Right lobe of liver (tissue), 6 donors: ENCODE results near the gene CHMP4B. TPM values are rescaled to one million over a fixed set of nuclear protein-coding genes. Genes with fewer than 3 reads are reported as not detected.

Source experiments
- ATAC-seq, 4 donors: fragments of 200-7000 bp; cut with Tn5 transposase; one replicate each; pipeline ENCODE4 v1.9.1; 2020; ENCODE audit warnings: mild to moderate bottlenecking in 4 of 4, moderate library complexity in 4 of 4
- DNase-seq, 3 donors: peaks; one replicate each; pipeline ENCODE4 v3.0.0-alpha.2; 2020
- H3K27ac ChIP-seq, 3 donors: fragments of 200-600 bp; one replicate each; pipeline ENCODE4 v1.8.0; 2022
- H3K27me3 ChIP-seq, 2 donors: fragments of 200-600 bp; one replicate each; pipeline ENCODE4 v1.8.0; 2022
- H3K36me3 ChIP-seq, 4 donors: fragments of 200-600 bp; sonication (generic) in 1 of 4; one replicate each; pipeline versions ENCODE4 v1.5.1 to v1.8.0; 2017 to 2022; ENCODE audit warnings: control low read depth in 1 of 4
- H3K4me1 ChIP-seq, 4 donors: fragments of 200-600 bp; sonication (generic) in 1 of 4; one replicate each; pipeline versions ENCODE4 v1.5.1 to v1.8.0; 2017 to 2022; ENCODE audit warnings: control low read depth in 1 of 4
- H3K4me3 ChIP-seq, 3 donors: fragments of 200-600 bp; one replicate each; pipeline ENCODE4 v1.8.0; 2022
- H3K9me3 ChIP-seq, 4 donors: fragments of 200-600 bp; sonication (generic) in 1 of 4; one replicate each; pipeline versions ENCODE4 v1.5.1 to v1.8.0; 2017 to 2022; ENCODE audit warnings: control low read depth in 1 of 4
- POLR2A ChIP-seq: fragments of 450-650 bp; IDR thresholded peaks from one replicate; pipeline ENCODE4 v1.6.1; 2017; ENCODE audit warnings: antibody characterized with exemption, mild to moderate bottlenecking
- WGBS: methylation state at CpG from one replicate; pipeline ENCODE4 v1.1.6; 2018; ENCODE audit warnings: low coverage, low lambda C conversion rate; ENCODE audit not compliant: insufficient coverage; ENCODE audit errors: missing lambda C conversion rate; 5-methylcytosine and 5-hydroxymethylcytosine counted together
- intact Hi-C, 2 donors: fragments of 100-400 bp; cut with DNase I; formaldehyde crosslinking; loops; one replicate each; pipeline versions ENCODE4 v1.11.2 to v1.14.1; 2022
- total RNA-seq, 6 experiments: library from RNA; depleted of rRNA in 2 of 6; stranded (reverse); fragments of >200 nt in 2 of 6; fragmentation: NEBNext Ultra II Directional in 3 of 6; extraction: Animal tissue kit (Norgen Biotek cat#: 25700) in 3 of 6; gene quantifications; one replicate each; pipeline versions ENCODE4 v1.1.0 to v1.2.4, GENCODE V29; 2016 to 2023
- TF ChIP-seq, protein P1 (sequence below), 4 donors: fragments of 200-600 bp in 3 of 4; fragments of 450-650 bp in 1 of 4; IDR thresholded peaks; one replicate each; pipeline versions ENCODE4 v1.5.1 to v1.8.0; 2016 to 2022; ENCODE audit warnings: antibody characterized with exemption in 4 of 4, mild to moderate bottlenecking in 2 of 4
- donor health status: DM: no; HTN: yes; CAD: no.
- donor health status: DM: no; HTN: no; CAD: no.
- donor health status: DM: no; HTN: no; CAD: no.
- donor health status: DM: no; HTN: yes; CAD: no.
- donor health status: DM: no; HTN: yes; CAD: no.

CHMP4B gene
- total RNA-seq, 6 experiments from 2014 or later, result 21.0 to 40.8 (median 28.3) TPM

DNA sequence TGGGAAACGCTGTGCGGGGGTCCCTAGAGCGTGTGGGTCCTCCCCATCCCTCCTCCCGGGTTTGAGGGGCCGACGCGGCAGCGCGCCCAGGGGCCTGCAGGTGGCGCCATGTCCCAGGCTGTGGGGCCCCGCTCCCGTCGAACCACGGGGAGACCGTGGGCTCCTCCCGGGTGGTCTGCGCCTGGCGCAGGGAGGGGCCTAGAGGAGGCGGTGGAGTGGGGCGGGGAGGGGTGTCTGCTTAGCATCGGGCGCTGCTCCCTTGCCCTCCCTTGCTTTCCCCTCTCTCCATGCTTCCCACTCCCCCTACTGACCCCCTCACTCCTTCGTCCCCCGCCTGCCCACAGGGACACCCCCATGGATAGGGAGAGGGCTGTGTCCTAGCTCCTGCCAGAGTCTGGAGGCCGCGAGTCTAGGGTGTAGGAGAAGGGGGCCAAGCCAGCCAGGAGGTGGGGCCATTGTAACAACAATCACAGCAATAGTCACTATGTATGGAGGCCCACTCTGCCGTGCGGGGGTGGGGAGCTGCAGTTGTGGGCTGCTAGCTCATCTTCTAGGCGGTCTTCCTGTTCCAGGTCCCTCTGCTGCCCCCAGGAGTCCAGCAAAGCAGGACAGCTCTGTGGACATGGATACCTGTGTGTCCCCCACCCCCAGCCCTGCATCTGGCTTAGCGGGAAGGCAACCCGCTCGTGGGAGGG lies 51.7 kb downstream of the CHMP4B start:
- intact Hi-C loops, result no loop called here
- peak; percentile 36 to 58 (median 42) for ATAC-seq

DNA sequence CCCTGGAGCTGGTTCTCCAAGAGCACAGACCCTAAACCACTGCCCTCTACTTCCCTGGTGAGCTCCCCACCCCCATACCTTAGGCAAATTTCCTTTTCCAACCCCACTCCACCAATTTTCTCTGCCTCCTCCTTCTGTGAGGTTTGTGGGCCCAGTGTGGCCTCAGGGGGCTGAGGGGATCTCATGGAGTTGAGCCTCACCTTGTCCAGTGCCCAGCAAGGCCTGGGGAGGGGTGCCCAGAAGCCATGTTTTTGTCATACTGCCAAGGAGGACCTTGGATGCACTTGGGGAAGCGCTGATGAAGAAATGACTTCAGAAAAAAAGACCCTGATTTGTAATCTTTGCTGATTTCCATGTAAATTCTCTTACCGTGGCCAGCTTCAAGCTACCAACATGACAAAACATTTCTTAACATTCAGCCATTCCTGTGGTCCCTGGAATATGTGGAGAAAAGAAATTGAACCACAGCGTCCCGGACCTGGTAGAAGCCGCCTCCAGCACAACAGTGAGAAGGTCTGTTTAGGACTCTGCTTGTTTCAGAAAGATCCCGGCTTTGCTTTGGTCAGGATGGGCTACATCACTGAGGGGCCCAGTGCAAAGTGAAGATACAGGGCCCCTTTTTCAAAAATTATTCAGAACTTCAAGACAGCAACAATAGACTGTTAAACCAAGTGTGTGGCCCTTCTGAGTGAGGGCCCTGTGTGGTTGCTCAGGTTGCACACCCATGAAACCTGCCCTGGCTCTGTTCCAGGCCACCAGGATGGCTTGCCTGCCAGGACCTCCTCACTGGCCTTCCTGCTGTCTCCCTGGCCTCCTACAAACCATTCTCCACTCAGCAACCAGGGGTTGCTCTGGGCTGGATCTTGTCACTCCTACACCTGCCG lies 52.5 kb downstream of the CHMP4B start:
- DNase-seq (no peak), ATAC-seq (no peak)
- H3K27ac ChIP-seq, result no peak overlapping the region
- H3K27me3 ChIP-seq, result no peaks in the 10 kb centered on the region
- no peak overlapping the region for H3K4me3 ChIP-seq
- no peaks in the 10 kb centered on the region for H3K9me3 ChIP-seq
- H3K4me1 ChIP-seq, result no peaks in the 10 kb centered on the region
- H3K36me3 ChIP-seq, result no peaks in the 10 kb centered on the region
- 92% methylated on average over 7 of the region's 7 CpGs for WGBS
- intact Hi-C loops, result no loop called here
- TF ChIP-seq POLR2A, result no peak
- TF ChIP-seq, protein P1, sequence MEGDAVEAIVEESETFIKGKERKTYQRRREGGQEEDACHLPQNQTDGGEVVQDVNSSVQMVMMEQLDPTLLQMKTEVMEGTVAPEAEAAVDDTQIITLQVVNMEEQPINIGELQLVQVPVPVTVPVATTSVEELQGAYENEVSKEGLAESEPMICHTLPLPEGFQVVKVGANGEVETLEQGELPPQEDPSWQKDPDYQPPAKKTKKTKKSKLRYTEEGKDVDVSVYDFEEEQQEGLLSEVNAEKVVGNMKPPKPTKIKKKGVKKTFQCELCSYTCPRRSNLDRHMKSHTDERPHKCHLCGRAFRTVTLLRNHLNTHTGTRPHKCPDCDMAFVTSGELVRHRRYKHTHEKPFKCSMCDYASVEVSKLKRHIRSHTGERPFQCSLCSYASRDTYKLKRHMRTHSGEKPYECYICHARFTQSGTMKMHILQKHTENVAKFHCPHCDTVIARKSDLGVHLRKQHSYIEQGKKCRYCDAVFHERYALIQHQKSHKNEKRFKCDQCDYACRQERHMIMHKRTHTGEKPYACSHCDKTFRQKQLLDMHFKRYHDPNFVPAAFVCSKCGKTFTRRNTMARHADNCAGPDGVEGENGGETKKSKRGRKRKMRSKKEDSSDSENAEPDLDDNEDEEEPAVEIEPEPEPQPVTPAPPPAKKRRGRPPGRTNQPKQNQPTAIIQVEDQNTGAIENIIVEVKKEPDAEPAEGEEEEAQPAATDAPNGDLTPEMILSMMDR (IDR thresholded peaks at IDR 0.05), result no peak

More for the DNA sequence above, 51.7 kb downstream of the CHMP4B start:
- H3K27me3 ChIP-seq, result no peaks in the 10 kb centered on the region
- no peaks in the 10 kb centered on the region for H3K4me1 ChIP-seq
- peak in 1 of 3 donors; percentile 39 for DNase-seq
- no peak overlapping the region for H3K27ac ChIP-seq
- no peak overlapping the region for H3K4me3 ChIP-seq
- H3K9me3 ChIP-seq, result no peaks in the 10 kb centered on the region
- WGBS, result 21% methylated on average over 6 of the region's 32 CpGs
- TF ChIP-seq, protein P1 (IDR thresholded peaks at IDR 0.05), result peak; percentile 42 to 59 (median 52)
- no peak for TF ChIP-seq POLR2A
- H3K36me3 ChIP-seq, result no peaks in the 10 kb centered on the region

DNA sequence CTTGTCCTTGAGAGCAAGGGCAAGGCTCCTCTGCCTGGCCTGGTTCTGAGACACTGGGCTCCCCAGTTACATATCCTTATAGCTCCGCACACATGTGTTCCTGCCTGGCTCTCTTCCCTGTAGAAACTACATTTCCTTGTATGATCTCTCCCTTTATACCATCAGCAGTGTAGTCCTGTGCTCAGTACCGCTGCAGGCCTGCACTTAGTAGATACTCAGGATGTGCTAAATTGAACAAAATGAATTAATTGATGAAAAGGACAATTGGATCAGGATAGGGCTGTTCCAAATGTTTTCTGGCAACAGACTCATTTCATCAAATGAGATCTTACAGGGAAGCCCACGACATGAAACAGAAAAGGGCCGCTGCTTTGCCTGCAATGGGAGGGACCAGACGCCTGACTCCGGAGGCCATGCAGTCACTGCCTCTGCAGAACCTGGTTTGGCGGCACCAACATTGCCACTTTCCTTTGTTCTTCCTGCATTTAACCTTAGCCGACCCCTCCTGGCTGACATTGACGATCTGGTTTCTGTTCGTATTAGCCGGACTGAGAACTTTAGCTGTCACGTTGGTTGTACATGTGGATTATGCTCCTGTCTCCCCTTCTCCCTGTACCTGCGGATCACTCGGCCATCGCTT lies 53.3 kb downstream of the CHMP4B start:
- no peaks in the 10 kb centered on the region for H3K36me3 ChIP-seq
- ATAC-seq (no peak), DNase-seq (no peak)
- no peak overlapping the region for H3K4me3 ChIP-seq
- H3K27ac ChIP-seq, result no peak overlapping the region
- WGBS, result 96% methylated on average over 7 of the region's 15 CpGs
- no peak for TF ChIP-seq POLR2A
- TF ChIP-seq, protein P1 (IDR thresholded peaks at IDR 0.05), result no peak
- H3K27me3 ChIP-seq, result no peaks in the 10 kb centered on the region
- no peaks in the 10 kb centered on the region for H3K4me1 ChIP-seq
- intact Hi-C loops, result no loop called here
- H3K9me3 ChIP-seq, result no peaks in the 10 kb centered on the region

DNA sequence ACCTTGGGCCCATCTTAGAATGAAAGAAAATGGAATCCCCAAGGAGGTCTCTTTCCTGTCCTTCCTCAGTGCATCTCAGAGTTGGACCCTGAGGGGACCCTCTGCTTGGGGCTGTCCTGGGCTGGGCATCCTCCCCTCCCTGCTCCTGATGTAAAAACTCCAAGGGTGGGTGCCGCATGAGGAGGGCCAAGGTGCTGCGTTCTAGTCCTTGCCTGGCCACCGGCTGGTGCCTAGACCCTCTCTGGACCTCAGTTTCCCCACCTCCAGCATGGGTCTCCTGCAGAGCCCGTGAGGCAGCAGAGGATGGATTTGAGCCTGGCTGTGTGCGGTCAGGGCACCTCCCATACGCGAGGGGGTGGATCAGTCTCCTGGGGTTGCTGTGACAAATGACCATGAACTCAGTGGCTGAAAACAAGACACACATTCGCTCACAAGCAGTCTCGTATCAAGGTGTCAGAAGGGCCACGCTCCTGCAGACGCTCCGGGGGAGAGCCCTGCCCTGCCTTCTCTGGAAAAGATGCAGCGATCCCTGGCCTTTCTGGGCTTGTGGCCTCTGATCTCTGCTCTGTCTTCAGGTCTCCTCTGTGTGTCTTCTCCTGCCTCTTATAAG lies 54.7 kb downstream of the CHMP4B start:
- Histone ChIP-seq H3K36me3 (no peaks in the 10 kb centered on the region), H3K9me3 (no peaks in the 10 kb centered on the region), H3K4me1 (no peaks in the 10 kb centered on the region), H3K27ac (no peak overlapping the region), H3K4me3 (no peak overlapping the region), H3K27me3 (no peaks in the 10 kb centered on the region)
- intact Hi-C loops, result no loop called here
- DNase-seq (no peak), ATAC-seq (no peak)
- WGBS, result 80% methylated on average over 1 of the region's 13 CpGs
- TF ChIP-seq, protein P1 (IDR thresholded peaks at IDR 0.05), result no peak
- TF ChIP-seq POLR2A, result no peak
